Esophagus muscularis mucosa (tissue), 4 donors: ENCODE data around the gene MYO1D. TPM values are rescaled to one million over a fixed set of nuclear protein-coding genes. Genes with fewer than 3 reads are reported as not detected.

Experiments used
- DNase-seq: peaks from one replicate; pipeline ENCODE4 v3.0.0-alpha.2; 2017; ENCODE audit errors: extremely low spot score
- H3K27ac ChIP-seq, 4 donors: fragments of 200-600 bp; sonication (generic); replicated peaks in 1 of 4; 1 replicate in 3 of 4; 2 replicates in 1 of 4; pipeline ENCODE4 v1.5.1; 2016 to 2019; ENCODE audit warnings: mild to moderate bottlenecking in 1 of 4
- H3K27me3 ChIP-seq, 4 donors: fragments of 200-600 bp; sonication (generic); one replicate each; pipeline versions ENCODE4 v1.5.1 to v1.6.0; 2016 to 2019
- H3K36me3 ChIP-seq, 4 donors: fragments of 200-600 bp; sonication (generic); one replicate each; pipeline ENCODE4 v1.5.1; 2016 to 2019
- H3K4me1 ChIP-seq, 4 donors: fragments of 200-600 bp; sonication (generic); one replicate each; pipeline ENCODE4 v1.5.1; 2016 to 2019
- H3K4me3 ChIP-seq, 4 donors: fragments of 200-600 bp; sonication (generic); 1 replicate in 2 of 4; 2 replicates in 2 of 4; pipeline ENCODE4 v1.5.1; 2016 to 2019; ENCODE audit warnings: mild to moderate bottlenecking in 4 of 4, moderate library complexity in 1 of 4
- H3K9me3 ChIP-seq, 4 donors: fragments of 200-600 bp; sonication (generic); 1 replicate in 3 of 4; 2 replicates in 1 of 4; pipeline ENCODE4 v1.5.1; 2016 to 2019
- EP300 ChIP-seq: sonication (generic); formaldehyde crosslinking; IDR thresholded peaks from one replicate; pipeline ENCODE4 v1.6.1; 2017; ENCODE audit warnings: antibody characterized with exemption
- POLR2A ChIP-seq: fragments of 450-650 bp; IDR thresholded peaks from one replicate; pipeline ENCODE4 v1.6.1; 2017; ENCODE audit warnings: antibody characterized with exemption, moderate library complexity, mild to moderate bottlenecking, low read depth
- POLR2AphosphoS5 ChIP-seq, 2 donors: sonication (generic); formaldehyde crosslinking; IDR thresholded peaks; one replicate each; pipeline ENCODE4 v1.6.1; 2017; ENCODE audit warnings: antibody characterized with exemption in 2 of 2
- WGBS: methylation state at CpG from one replicate; pipeline ENCODE4 v1.1.5; 2018; 5-methylcytosine and 5-hydroxymethylcytosine counted together
- intact Hi-C: fragments of 100-400 bp; cut with DNase I; formaldehyde crosslinking; loops from one replicate; pipeline ENCODE4 v1.15.1; 2023
- total RNA-seq, 4 donors: library from RNA; depleted of rRNA; stranded (reverse); fragments of >200 nt; gene quantifications; one replicate each; pipeline versions ENCODE4 v1.1.0 to v1.2.1, GENCODE V29; 2016
- TF ChIP-seq, protein P1 (sequence below), 3 experiments: fragments of 200-600 bp in 2 of 3; fragments of 450-650 bp in 1 of 3; sonication (generic) in 2 of 3; IDR thresholded peaks; one replicate each; pipeline ENCODE4 v1.5.1; 2017 to 2019; ENCODE audit warnings: antibody characterized with exemption in 3 of 3, mild to moderate bottlenecking in 2 of 3, moderate library complexity in 1 of 3

The MYO1D gene
- total RNA-seq, 4 donors from 2014 or later: 27.3 to 30.3 (median 29.0) TPM

DNA sequence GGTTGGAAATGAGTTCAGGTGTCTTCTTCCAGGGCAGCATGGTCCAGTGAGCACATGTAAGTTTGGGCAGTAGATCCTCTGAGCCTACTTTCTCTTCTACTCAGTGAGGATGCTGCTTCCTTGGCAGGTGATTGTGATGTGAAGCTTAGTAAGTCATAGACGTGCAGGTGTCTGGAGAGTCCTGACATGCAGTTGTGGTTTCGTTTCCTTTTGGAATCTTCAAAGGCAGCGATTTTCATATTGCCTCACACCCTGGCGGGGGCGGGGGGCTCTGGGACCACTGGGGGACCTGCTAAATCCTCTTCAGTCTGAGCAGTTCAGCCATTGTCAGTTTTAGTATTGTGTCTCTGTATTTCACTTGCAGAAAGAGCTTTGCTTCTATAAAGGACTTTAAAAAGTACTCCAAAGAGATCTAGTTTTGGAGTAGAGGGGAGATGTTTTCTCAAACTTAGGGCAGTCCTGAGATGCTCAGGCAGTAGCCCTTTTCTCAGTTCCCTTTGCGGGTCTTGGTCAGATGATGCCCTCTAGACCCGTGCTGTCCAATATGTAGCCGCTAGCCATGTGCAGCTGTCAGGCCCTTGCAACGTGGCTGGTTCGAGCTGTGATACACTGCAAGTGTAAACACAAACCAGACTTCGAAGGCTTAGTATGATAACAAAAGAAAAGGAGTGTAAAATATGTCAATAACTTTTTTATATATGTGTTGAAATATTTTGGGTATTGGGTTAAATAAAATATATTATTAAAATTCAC lies 394.2 kb downstream of the MYO1D start:
- no peaks in the 10 kb centered on the region for H3K27me3 ChIP-seq
- peaks cover 29 to 43% (median 37%) of the 10 kb centered on the region in 4 donors for H3K4me1 ChIP-seq
- intact Hi-C loops: loop anchor here (5.0 kb wide), 2 partner anchors 275 to 395 kb away; partner anchors contain the start of gene MYO1D
- H3K36me3 ChIP-seq: peaks cover 49 to 53% (median 51%) of the 10 kb centered on the region in 4 donors
- TF ChIP-seq POLR2A (no peak), POLR2AphosphoS5 (IDR thresholded peaks at IDR 0.05) (no peak), EP300 (no peak)
- TF ChIP-seq, protein P1, sequence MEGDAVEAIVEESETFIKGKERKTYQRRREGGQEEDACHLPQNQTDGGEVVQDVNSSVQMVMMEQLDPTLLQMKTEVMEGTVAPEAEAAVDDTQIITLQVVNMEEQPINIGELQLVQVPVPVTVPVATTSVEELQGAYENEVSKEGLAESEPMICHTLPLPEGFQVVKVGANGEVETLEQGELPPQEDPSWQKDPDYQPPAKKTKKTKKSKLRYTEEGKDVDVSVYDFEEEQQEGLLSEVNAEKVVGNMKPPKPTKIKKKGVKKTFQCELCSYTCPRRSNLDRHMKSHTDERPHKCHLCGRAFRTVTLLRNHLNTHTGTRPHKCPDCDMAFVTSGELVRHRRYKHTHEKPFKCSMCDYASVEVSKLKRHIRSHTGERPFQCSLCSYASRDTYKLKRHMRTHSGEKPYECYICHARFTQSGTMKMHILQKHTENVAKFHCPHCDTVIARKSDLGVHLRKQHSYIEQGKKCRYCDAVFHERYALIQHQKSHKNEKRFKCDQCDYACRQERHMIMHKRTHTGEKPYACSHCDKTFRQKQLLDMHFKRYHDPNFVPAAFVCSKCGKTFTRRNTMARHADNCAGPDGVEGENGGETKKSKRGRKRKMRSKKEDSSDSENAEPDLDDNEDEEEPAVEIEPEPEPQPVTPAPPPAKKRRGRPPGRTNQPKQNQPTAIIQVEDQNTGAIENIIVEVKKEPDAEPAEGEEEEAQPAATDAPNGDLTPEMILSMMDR (IDR thresholded peaks at IDR 0.05): no peak
- no peak for DNase-seq
- H3K4me3 ChIP-seq: no peak overlapping the region
- H3K9me3 ChIP-seq: no peaks in the 10 kb centered on the region
- 68% methylated on average over 11 of the region's 11 CpGs for WGBS
- H3K27ac ChIP-seq: peak overlapping the region; percentile 24 to 63 (median 42)

GRCh38 chr17:32481193-32481592 lies 395.7 kb downstream of the MYO1D start:
- no peaks in the 10 kb centered on the region for H3K9me3 ChIP-seq
- intact Hi-C loops: loop anchor here (5.0 kb wide), 2 partner anchors 276 to 396 kb away; partner anchors contain the start of gene MYO1D
- whole genome bisulfite sequencing: 80% methylated on average over 8 of the region's 8 CpGs
- no peak for TF ChIP-seq EP300
- no peak for TF ChIP-seq POLR2AphosphoS5 (IDR thresholded peaks at IDR 0.05)
- TF ChIP-seq POLR2A: no peak
- TF ChIP-seq, protein P1 (IDR thresholded peaks at IDR 0.05): no peak
- no peak for DNase-seq
- no peak overlapping the region for H3K27ac ChIP-seq
- peaks cover 64 to 68% (median 66%) of the 10 kb centered on the region in 4 donors for H3K36me3 ChIP-seq
- H3K4me3 ChIP-seq: no peak overlapping the region
- peaks cover 25 to 37% (median 28%) of the 10 kb centered on the region in 4 donors for H3K4me1 ChIP-seq
- H3K27me3 ChIP-seq: no peaks in the 10 kb centered on the region

GRCh38 chr17:32479074-32479617 lies 397.8 kb downstream of the MYO1D start:
- H3K27ac ChIP-seq: no peak overlapping the region
- no peak overlapping the region for H3K4me3 ChIP-seq
- 88% methylated on average over 5 of the region's 5 CpGs for WGBS
- no peaks in the 10 kb centered on the region for H3K9me3 ChIP-seq
- TF ChIP-seq, protein P1 (IDR thresholded peaks at IDR 0.05): no peak
- TF ChIP-seq POLR2AphosphoS5 (IDR thresholded peaks at IDR 0.05) (no peak), POLR2A (no peak), EP300 (no peak)
- H3K27me3 ChIP-seq: no peaks in the 10 kb centered on the region
- intact Hi-C loops: no loop called here
- peaks cover 84 to 89% (median 87%) of the 10 kb centered on the region in 4 donors for H3K36me3 ChIP-seq
- no peak for DNase-seq
- peaks cover 13 to 18% (median 15%) of the 10 kb centered on the region in 4 donors for H3K4me1 ChIP-seq

DNA sequence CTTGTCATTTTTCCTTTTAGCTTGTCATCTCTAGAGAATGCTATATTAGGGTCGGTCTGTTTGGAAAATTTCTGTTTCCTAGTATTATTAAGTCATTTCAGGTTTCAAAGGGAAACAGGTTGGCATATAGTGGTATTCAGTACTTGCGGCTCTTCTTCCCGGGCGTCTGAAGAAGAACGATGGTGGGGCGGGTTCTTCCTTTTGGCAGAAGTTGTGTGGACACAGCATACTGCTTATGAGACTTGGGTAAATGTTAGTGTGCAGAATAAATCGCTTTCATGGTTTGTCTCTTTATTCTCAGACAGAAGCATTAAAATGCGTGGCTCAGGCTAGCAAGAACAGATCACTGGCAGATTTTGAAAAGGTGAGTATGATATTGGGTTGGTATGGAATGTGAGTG lies 399.7 kb downstream of the MYO1D start:
- Histone ChIP-seq H3K36me3 (peaks cover 87 to 100% (median 98%) of the 10 kb centered on the region in 4 donors), H3K4me1 (no peaks in the 10 kb centered on the region), H3K27me3 (no peaks in the 10 kb centered on the region), H3K9me3 (no peaks in the 10 kb centered on the region), H3K4me3 (no peak overlapping the region), H3K27ac (no peak overlapping the region)
- WGBS: 89% methylated on average over 8 of the region's 8 CpGs
- TF ChIP-seq POLR2A (no peak), EP300 (no peak), POLR2AphosphoS5 (IDR thresholded peaks at IDR 0.05) (no peak)
- TF ChIP-seq, protein P1 (IDR thresholded peaks at IDR 0.05): no peak
- intact Hi-C loops: no loop called here
- no peak for DNase-seq
